Muscle of back (tissue), 11 donors: ENCODE data around the gene DEFB125. TPM values are rescaled to one million over a fixed set of nuclear protein-coding genes. Genes with fewer than 3 reads are reported as not detected.

Experiments
- DNase-seq, 3 donors: peaks; one replicate each; pipeline versions ENCODE4 v3.0.0 to v3.0.0-alpha.2; 2013
- polyA plus RNA-seq, 10 donors: library from polyadenylated mRNA; unstranded; fragments of 120-200 nt; gene quantifications; one replicate each; pipeline ENCODE4 v1.2.1, GENCODE V29; 2013; ENCODE audit not compliant: insufficient read length in 10 of 10

Gene DEFB125
- polyA plus RNA-seq, 10 donors: not detected

DNA sequence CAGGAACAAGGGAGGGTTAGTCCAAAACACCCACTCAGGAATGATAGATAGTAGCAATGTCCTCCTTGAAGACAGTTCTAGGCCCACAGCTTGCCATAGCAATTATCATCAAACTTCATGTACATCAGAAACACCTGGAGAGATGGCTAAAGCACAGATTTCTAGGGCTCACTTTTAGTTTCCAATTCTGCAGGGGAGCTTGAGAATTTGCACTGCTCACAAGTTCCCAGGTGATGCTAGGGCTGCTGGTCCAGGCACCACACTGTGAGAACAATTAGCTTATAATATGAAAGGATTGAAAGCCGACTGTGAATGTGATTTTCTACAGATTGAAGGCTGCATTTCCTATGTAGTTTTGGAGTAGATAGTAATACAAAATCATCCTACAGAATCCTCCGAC lies 58.4 kb downstream of the DEFB125 start:
- no peak for DNase-seq

Other genes with a start within 250 kb of the DEFB125 start
- gene DEFB126, start 54.9 kb downstream of the DEFB125 start, polyA plus RNA-seq: not detected
- not detected for gene DEFB127, start 69.8 kb downstream of the DEFB125 start, polyA plus RNA-seq
- gene DEFB128, start 102.0 kb downstream of the DEFB125 start, polyA plus RNA-seq: not detected
- gene DEFB129, start 139.6 kb downstream of the DEFB125 start, polyA plus RNA-seq: not detected
- gene DEFB132, start 170.1 kb downstream of the DEFB125 start, polyA plus RNA-seq: not detected
- gene C20orf96, start 203.1 kb downstream of the DEFB125 start, polyA plus RNA-seq: 10 to 100 TPM in 8 of 10 donors, 1 to 10 TPM in 2; 9.8 to 13.2 (median 10.7) TPM
- 10 to 100 TPM; 24.6 to 40.1 (median 31.3) TPM for gene ZCCHC3, start 209.9 kb downstream of the DEFB125 start, polyA plus RNA-seq
- 10 to 100 TPM; 16.5 to 24.1 (median 20.6) TPM for gene SOX12, start 237.9 kb downstream of the DEFB125 start, polyA plus RNA-seq